HFFc6 (cell line): ENCODE data around the gene ILF2. TPM values are rescaled to one million over a fixed set of nuclear protein-coding genes. Genes with fewer than 3 reads are reported as not detected.

Source experiments
- DNase-seq: peaks from one replicate; pipeline ENCODE4 v3.0.0-alpha.2; 2018
- H3K27ac Mint-ChIP-seq: 2 replicates; pipeline ENCODE4 v1.8.0; 2020; ENCODE audit warnings: mild to moderate bottlenecking, mixed read lengths
- H3K27me3 Mint-ChIP-seq: 2 replicates; pipeline ENCODE4 v1.8.0; 2021; ENCODE audit warnings: mild to moderate bottlenecking, moderate library complexity, mixed read lengths; ENCODE audit not compliant: insufficient read depth
- H3K36me3 Mint-ChIP-seq: 2 replicates; pipeline ENCODE4 v1.8.0; 2021; ENCODE audit warnings: low read depth, mixed read lengths
- H3K4me1 Mint-ChIP-seq: 2 replicates; pipeline ENCODE4 v1.8.0; 2020; ENCODE audit warnings: low read depth, mixed read lengths
- H3K4me3 Mint-ChIP-seq: 2 replicates; pipeline ENCODE4 v1.8.0; 2020; ENCODE audit warnings: mild to moderate bottlenecking, moderate library complexity, mixed read lengths
- H3K9me3 Mint-ChIP-seq: 2 replicates; pipeline ENCODE4 v1.8.0; 2020; ENCODE audit warnings: mild to moderate bottlenecking, mixed read lengths
- total RNA-seq, 6 experiments: library from RNA; stranded (reverse); fragmentation: NEBNext Ultra II Directional; extraction: Animal tissue kit (Norgen Biotek cat#: 25700); gene quantifications; 2 replicates in 1 of 6; 3 replicates in 5 of 6; pipeline ENCODE4 v1.2.3, GENCODE V29; 2021
- TF ChIP-seq, protein P1 (sequence below): fragments of 200-600 bp; sonication (generic); IDR thresholded peaks from 2 replicates; pipeline ENCODE4 v1.5.0; 2021; ENCODE audit warnings: antibody characterized with exemption, mild to moderate bottlenecking

The ILF2 gene
- total RNA-seq, 6 experiments from 2014 or later = 127 to 169 (median 156) TPM

- Mint-ChIP-seq H3K4me3 (no peak overlapping the region), H3K36me3 (no peaks in the 10 kb centered on the region), H3K4me1 (peaks cover 14% of the 10 kb centered on the region), H3K27me3 (peaks cover 48% of the 10 kb centered on the region), H3K27ac (no peak overlapping the region), H3K9me3 (no peaks in the 10 kb centered on the region)
- DNase-seq = peak; percentile 12
- TF ChIP-seq, protein P1, sequence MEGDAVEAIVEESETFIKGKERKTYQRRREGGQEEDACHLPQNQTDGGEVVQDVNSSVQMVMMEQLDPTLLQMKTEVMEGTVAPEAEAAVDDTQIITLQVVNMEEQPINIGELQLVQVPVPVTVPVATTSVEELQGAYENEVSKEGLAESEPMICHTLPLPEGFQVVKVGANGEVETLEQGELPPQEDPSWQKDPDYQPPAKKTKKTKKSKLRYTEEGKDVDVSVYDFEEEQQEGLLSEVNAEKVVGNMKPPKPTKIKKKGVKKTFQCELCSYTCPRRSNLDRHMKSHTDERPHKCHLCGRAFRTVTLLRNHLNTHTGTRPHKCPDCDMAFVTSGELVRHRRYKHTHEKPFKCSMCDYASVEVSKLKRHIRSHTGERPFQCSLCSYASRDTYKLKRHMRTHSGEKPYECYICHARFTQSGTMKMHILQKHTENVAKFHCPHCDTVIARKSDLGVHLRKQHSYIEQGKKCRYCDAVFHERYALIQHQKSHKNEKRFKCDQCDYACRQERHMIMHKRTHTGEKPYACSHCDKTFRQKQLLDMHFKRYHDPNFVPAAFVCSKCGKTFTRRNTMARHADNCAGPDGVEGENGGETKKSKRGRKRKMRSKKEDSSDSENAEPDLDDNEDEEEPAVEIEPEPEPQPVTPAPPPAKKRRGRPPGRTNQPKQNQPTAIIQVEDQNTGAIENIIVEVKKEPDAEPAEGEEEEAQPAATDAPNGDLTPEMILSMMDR = no peak
These were observed 13.1 kb upstream of the ILF2 start for GRCh38 chr1:153683854-153684253.

DNA sequence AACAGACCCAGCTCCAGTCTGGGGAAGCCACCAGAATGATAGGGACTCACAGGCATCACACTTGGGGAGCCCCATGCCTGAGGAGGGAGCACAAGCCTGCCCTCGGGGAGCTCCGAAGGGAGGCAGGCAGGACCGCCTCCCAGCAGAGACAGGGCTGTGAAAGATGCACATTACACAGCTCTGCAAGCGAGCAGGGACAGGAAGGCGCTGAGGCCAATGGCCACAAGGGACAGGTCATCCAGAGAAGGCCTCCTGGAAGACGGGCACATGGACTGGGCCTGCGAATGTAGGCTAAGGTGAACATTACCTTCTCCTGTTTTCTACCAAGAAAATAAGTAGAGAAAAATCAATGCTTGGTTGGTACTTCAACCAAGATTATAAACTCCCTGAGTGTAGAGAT, 11.9 kb upstream of the ILF2 start:
- H3K4me3 Mint-ChIP-seq = no peak overlapping the region
- peaks cover 55% of the 10 kb centered on the region for H3K27me3 Mint-ChIP-seq
- H3K27ac Mint-ChIP-seq = no peak overlapping the region
- TF ChIP-seq, protein P1 = no peak
- DNase-seq = no peak
- H3K9me3 Mint-ChIP-seq = no peaks in the 10 kb centered on the region
- no peaks in the 10 kb centered on the region for H3K36me3 Mint-ChIP-seq
- peaks cover 25% of the 10 kb centered on the region for H3K4me1 Mint-ChIP-seq

- Mint-ChIP-seq H3K27ac (no peak overlapping the region), H3K36me3 (no peaks in the 10 kb centered on the region), H3K27me3 (peaks cover 45% of the 10 kb centered on the region), H3K9me3 (no peaks in the 10 kb centered on the region), H3K4me1 (peaks cover 29% of the 10 kb centered on the region), H3K4me3 (peak overlapping the region; percentile 63; the same call in 1 of the 2 replicates)
- TF ChIP-seq, protein P1 = no peak
- DNase-seq = no peak
These were observed 9.3 kb upstream of the ILF2 start for GRCh38 chr1:153680120-153680403.

- TF ChIP-seq, protein P1 = peak; percentile 34; the same call in 1 of the 2 replicates
- Mint-ChIP-seq H3K9me3 (no peaks in the 10 kb centered on the region), H3K36me3 (no peaks in the 10 kb centered on the region), H3K4me3 (peak overlapping the region; percentile 63), H3K4me1 (peaks cover 29% of the 10 kb centered on the region), H3K27ac (no peak overlapping the region), H3K27me3 (peaks cover 43% of the 10 kb centered on the region)
- DNase-seq = no peak
These were observed 8.7 kb upstream of the ILF2 start for GRCh38 chr1:153679337-153680119.

GRCh38 chr1:153678519-153679336, 7.9 kb upstream of the ILF2 start, which contains the start of gene NPR1:
Gene NPR1 (plus strand): TSS chr1:153678688. CDS start chr1:153679109, 421 bp downstream.
- H3K36me3 Mint-ChIP-seq = no peaks in the 10 kb centered on the region
- TF ChIP-seq, protein P1 = no peak
- no peak within 1 kb of the TSS for H3K27ac Mint-ChIP-seq
- H3K27me3 Mint-ChIP-seq = peaks cover 43% of the 10 kb centered on the region
- H3K4me1 Mint-ChIP-seq = peaks cover 24% of the 10 kb centered on the region
- no peaks in the 10 kb centered on the region for H3K9me3 Mint-ChIP-seq
- H3K4me3 Mint-ChIP-seq = peak within 1 kb of the TSS; percentile 85
- no peak for DNase-seq
